Activated CD4-positive, alpha-beta memory T cell treated with anti-CD3 and anti-CD28 coated beads, Interleukin-2, amount 10 ng/mL, durations not matched to agents 7 days and 5 days (primary cell): ENCODE measurements around the gene RRP8. TPM values are rescaled to one million over a fixed set of nuclear protein-coding genes. Genes with fewer than 3 reads are reported as not detected.

ENCODE experiments used
- CTCF ChIA-PET: fragments of 350-600 bp; sonication (Branson Sonifier 250); formaldehyde crosslinking; loops from one replicate; lab custom pipeline; 2021; ENCODE audit warnings: antibody characterized with exemption, inconsistent platforms; lab: Charles Lee
- POLR2A ChIA-PET: fragments of 350-600 bp; sonication (Branson Sonifier 250); formaldehyde crosslinking; loops from one replicate; lab custom pipeline; 2021; ENCODE audit warnings: antibody characterized with exemption; lab: Charles Lee
- DNase-seq: peaks from one replicate; pipeline ENCODE4 v3.0.0-alpha.2; 2020
- H3K27ac Mint-ChIP-seq: one replicate; pipeline ENCODE4 v1.8.0; 2021; ENCODE audit warnings: mild to moderate bottlenecking, mixed read lengths
- H3K27me3 Mint-ChIP-seq: one replicate; pipeline ENCODE4 v1.8.0; 2021; ENCODE audit warnings: mixed read lengths
- H3K36me3 Mint-ChIP-seq: one replicate; pipeline ENCODE4 v1.8.0; 2021; ENCODE audit warnings: low read depth, mixed read lengths
- H3K4me1 Mint-ChIP-seq: one replicate; pipeline ENCODE4 v1.8.0; 2021; ENCODE audit warnings: mixed read lengths
- H3K4me3 Mint-ChIP-seq: one replicate; pipeline ENCODE4 v1.8.0; 2021; ENCODE audit warnings: mild to moderate bottlenecking, mixed read lengths
- H3K9me3 Mint-ChIP-seq: one replicate; pipeline ENCODE4 v1.8.0; 2021; ENCODE audit warnings: mixed read lengths
- total RNA-seq, 2 experiments: library from RNA; stranded (reverse); gene quantifications; one replicate each; pipeline ENCODE4 v1.2.3, GENCODE V29; 2021

RRP8 gene
- total RNA-seq, 2 experiments from 2014 or later = 21.8 to 24.4 TPM

GRCh38 chr11:6583584-6583983 lies 19.8 kb downstream of the RRP8 start:
- H3K27me3 Mint-ChIP-seq = no peaks in the 10 kb centered on the region
- peaks cover 21% of the 10 kb centered on the region for H3K9me3 Mint-ChIP-seq
- CTCF ChIA-PET = no interaction called here

DNA sequence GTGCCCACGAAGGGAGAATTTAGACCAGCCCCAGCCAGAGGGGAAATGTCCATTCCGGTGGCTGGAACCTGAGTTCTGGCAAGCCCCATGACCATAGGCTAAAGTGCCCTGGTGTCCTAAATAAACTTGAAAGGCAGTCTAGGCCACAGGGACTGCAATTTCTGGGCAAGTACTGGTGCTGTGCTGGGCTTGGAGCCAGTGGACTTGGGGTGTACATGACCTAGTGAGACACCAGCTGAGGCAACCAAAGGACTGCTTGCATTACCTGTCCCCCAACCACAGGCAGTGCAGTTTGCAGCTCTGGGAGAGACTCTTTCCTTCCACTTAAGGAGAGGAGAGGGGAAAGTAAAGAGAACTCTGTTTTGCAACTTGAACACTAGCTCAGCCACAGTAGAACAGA lies 23.7 kb downstream of the RRP8 start:
- Mint-ChIP-seq H3K27ac (no peak overlapping the region), H3K4me1 (peaks cover 5% of the 10 kb centered on the region), H3K36me3 (peaks cover 30% of the 10 kb centered on the region), H3K9me3 (peaks cover 18% of the 10 kb centered on the region), H3K4me3 (no peak overlapping the region), H3K27me3 (no peaks in the 10 kb centered on the region)
- ChIA-PET CTCF (interaction anchor here (1.1 kb wide), 1 partner anchor 201 kb away, joined by 4 read pairs; no protein-coding TSS in a partner anchor), POLR2A (no interaction called here)
- no peak for DNase-seq

More at GRCh38 chr11:6583584-6583983, 19.8 kb downstream of the RRP8 start:
- Mint-ChIP-seq H3K4me3 (no peak overlapping the region), H3K27ac (no peak overlapping the region), H3K36me3 (peaks cover 33% of the 10 kb centered on the region), H3K4me1 (no peaks in the 10 kb centered on the region)
- POLR2A ChIA-PET = no interaction called here
- DNase-seq = no peak

GRCh38 chr11:6578134-6578533 lies 25.3 kb downstream of the RRP8 start:
- Mint-ChIP-seq H3K4me3 (no peak overlapping the region), H3K27ac (no peak overlapping the region), H3K9me3 (peaks cover 4% of the 10 kb centered on the region), H3K36me3 (peaks cover 16% of the 10 kb centered on the region), H3K4me1 (peaks cover 5% of the 10 kb centered on the region), H3K27me3 (no peaks in the 10 kb centered on the region)
- DNase-seq = no peak
- POLR2A ChIA-PET = no interaction called here
- CTCF ChIA-PET = interaction anchor here (1.0 kb wide), 1 partner anchor 105 kb away, joined by 3 read pairs; the partner anchor contains the start of gene MRPL17

DNA sequence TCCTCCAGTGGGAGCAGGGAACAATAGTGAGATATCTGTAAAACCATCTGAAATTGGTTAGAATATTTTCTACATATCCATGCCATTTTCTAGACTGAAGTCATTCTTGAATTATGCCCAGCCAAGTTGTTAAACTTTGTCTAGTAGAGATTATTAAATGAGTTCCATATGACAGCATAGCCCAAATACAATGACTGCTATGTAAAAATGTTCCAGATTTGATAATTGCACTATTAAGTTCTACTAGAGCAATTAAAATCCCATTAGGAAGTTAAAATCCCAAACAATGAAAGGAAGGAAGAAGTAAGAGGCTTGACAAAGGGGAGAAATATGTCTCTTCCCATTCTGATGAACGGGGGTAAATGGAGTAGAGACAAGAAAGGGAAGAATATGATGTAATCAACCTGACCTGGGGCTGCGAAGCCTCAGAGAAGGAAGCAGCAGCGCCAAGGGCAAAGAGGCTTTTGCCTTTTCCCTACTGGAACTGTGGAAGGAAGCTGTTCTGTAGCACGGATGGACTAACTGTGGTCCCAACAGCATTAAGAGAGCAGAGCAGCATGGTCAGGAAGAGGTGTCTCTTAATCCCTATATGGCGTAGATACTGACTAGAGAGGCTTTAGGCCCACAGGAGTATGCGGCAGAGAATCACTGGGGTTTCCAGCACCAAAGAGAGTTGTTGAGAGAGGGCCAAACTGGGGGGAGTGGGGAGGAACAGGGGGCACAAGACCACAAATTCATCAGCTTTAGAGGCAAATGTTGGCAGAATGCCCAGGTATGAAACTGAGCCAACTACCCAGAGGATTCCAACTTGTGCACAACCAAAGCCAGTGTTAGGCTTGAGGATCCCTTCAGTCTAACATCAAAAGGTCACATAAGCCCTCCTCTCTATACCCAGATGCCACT lies 26.7 kb downstream of the RRP8 start:
- H3K4me3 Mint-ChIP-seq = no peak overlapping the region
- peaks cover 10% of the 10 kb centered on the region for H3K36me3 Mint-ChIP-seq
- ChIA-PET POLR2A (no interaction called here), CTCF (interaction anchor here (1.0 kb wide), 1 partner anchor 107 kb away, joined by 3 read pairs; the partner anchor contains the start of gene MRPL17)
- H3K27me3 Mint-ChIP-seq = no peaks in the 10 kb centered on the region
- DNase-seq = no peak
- peaks cover 5% of the 10 kb centered on the region for H3K4me1 Mint-ChIP-seq
- H3K9me3 Mint-ChIP-seq = no peaks in the 10 kb centered on the region
- H3K27ac Mint-ChIP-seq = no peak overlapping the region

DNA sequence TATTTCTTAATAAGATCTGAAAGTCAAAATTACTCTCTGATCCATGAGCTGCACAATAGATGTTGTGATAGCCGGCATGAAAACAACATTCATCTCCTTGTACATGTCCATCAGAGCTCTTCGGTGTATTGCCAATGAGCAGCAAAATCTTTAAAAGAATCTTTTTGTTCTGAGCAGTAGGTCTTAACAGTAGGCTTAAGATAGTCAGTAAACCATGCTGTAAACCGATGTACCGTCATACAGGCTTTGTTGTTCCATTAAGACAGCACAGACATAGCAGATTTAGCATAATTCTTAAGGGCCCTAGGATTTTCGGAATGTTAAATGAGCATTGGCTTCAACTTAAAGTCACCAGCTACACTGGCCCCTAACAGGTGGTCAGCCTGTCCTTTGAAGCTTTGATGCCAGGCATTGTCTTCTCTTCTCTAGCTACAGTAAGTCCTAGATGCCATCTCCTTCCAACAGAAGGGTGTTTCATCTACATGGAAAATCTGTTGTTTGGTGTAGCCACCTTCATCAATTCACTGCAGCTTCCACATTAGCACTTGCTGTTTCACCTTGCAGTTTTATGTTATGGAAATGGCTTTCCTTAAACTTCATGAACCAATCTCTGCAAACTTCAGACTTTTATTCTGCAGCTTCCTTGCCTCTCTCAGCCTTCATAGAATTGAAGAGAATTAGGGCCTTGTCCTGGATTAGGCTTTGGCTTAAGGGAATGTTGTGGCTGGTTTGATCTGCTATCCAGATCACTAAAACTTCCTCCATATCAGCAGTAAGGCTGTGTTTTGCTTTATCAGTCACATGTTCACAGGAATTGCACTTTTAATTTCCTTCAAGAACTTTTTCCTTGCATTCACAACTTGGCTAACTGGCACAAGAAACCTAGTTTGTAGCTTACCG lies 28.4 kb downstream of the RRP8 start:
- DNase-seq = no peak
- no peaks in the 10 kb centered on the region for H3K27me3 Mint-ChIP-seq
- H3K4me1 Mint-ChIP-seq = peaks cover 5% of the 10 kb centered on the region
- H3K9me3 Mint-ChIP-seq = no peaks in the 10 kb centered on the region
- H3K27ac Mint-ChIP-seq = no peak overlapping the region
- H3K36me3 Mint-ChIP-seq = peaks cover 3% of the 10 kb centered on the region
- H3K4me3 Mint-ChIP-seq = no peak overlapping the region
- ChIA-PET POLR2A (no interaction called here), CTCF (interaction anchor here (0.6 to 1.1 kb wide), 2 partner anchors 40 to 1120 kb away, joined by 3 to 4 read pairs; no protein-coding TSS in a partner anchor)

DNA sequence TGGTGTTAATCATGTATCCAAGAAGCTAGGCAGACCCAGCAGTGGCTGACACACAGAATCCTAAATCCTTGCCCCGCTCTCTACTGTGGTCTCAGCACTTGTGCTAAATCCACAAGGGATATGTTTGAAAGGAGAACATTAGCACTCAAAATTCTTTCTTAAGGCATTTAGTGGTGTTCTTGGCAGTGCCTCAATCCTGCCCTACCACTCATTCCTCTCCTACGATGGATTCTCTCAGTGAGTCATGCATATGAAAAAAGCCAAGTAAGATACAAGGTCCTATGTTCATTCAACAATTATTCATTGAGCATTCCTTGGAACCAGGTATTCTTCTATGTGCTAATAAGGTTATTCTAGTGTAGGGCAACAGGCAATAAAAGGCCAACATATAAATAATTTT lies 31.2 kb downstream of the RRP8 start:
- H3K4me1 Mint-ChIP-seq = peaks cover 5% of the 10 kb centered on the region
- H3K36me3 Mint-ChIP-seq = peaks cover 3% of the 10 kb centered on the region
- H3K9me3 Mint-ChIP-seq = no peaks in the 10 kb centered on the region
- no peak overlapping the region for H3K4me3 Mint-ChIP-seq
- POLR2A ChIA-PET = no interaction called here
- CTCF ChIA-PET = no interaction called here
- no peaks in the 10 kb centered on the region for H3K27me3 Mint-ChIP-seq
- no peak for DNase-seq
- no peak overlapping the region for H3K27ac Mint-ChIP-seq

DNA sequence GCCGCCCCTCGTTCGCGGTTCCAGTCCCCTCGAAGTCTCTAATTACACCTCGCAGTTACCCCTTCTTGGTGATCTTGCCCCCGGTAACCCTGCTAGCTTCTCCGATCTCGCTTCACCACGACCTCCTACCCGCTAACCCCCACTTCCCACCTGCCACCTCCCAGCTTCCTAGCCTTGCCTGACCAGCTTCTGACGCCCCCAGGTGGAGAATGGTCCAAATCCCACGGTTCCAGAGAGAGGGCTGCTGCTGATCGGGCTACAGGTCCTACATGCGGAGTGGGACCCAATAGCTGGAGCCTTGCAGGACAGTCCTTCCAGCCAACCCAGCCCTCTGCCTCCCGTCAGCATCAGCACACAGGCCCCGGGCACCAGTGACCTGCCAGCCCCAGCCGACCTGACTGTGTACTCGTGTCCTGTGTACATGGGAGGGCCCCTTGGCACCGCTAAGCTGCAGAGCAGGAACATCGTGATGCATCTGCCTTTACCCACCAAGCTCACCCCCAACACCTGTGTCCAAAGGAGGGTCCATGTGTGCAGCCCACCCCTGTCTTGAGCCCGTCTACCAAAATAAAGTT lies 31.9 kb downstream of the RRP8 start:
- Mint-ChIP-seq H3K4me1 (peaks cover 5% of the 10 kb centered on the region), H3K9me3 (no peaks in the 10 kb centered on the region), H3K27me3 (no peaks in the 10 kb centered on the region), H3K27ac (no peak overlapping the region), H3K36me3 (peaks cover 3% of the 10 kb centered on the region), H3K4me3 (no peak overlapping the region)
- no peak for DNase-seq
- POLR2A ChIA-PET = no interaction called here
- CTCF ChIA-PET = no interaction called here

DNA sequence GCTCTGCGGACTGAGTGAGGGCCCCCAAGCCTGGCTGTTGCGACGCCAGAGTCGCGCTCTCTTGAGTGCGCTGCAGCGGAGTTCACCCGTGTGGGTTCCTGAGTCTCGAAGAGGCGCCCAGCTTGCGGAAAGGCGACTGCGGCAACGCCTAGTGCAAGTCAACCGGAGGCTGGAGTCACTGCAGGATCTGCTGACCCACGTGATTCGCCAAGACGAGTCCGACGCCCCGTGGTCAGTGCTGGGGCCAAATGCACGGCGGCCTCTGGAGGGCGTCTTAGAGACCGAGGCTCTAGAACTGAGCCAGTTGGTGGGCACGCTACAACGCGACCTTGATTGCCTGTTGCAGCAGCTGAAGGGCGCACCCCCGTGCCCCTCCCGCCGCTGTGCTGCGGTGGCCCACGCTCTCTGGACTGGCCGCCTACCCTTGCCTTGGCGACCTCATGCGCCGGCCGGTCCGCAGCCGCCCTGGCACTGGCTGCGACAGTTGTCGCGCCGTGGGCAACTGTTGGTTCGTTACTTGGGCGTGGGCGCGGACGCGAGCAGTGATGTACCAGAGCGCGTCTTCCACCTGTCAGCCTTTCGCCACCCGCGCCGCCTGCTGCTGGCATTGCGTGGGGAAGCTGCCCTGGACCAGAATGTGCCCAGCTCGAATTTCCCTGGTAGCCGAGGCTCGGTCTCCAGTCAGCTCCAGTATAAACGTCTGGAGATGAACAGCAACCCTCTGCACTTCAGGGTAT lies 32.6 kb downstream of the RRP8 start:
- ChIA-PET CTCF (no interaction called here), POLR2A (no interaction called here)
- peaks cover 3% of the 10 kb centered on the region for H3K36me3 Mint-ChIP-seq
- H3K27me3 Mint-ChIP-seq = no peaks in the 10 kb centered on the region
- no peak for DNase-seq
- H3K4me1 Mint-ChIP-seq = peaks cover 5% of the 10 kb centered on the region
- H3K27ac Mint-ChIP-seq = no peak overlapping the region
- no peaks in the 10 kb centered on the region for H3K9me3 Mint-ChIP-seq
- H3K4me3 Mint-ChIP-seq = no peak overlapping the region

- DNase-seq = no peak
- no peaks in the 10 kb centered on the region for H3K27me3 Mint-ChIP-seq
- no peak overlapping the region for H3K4me3 Mint-ChIP-seq
- peaks cover 3% of the 10 kb centered on the region for H3K36me3 Mint-ChIP-seq
- ChIA-PET POLR2A (no interaction called here), CTCF (interaction anchor here (0.5 kb wide), 1 partner anchor 90 kb away, joined by 4 read pairs; no protein-coding TSS in a partner anchor)
- no peak overlapping the region for H3K27ac Mint-ChIP-seq
- H3K4me1 Mint-ChIP-seq = no peaks in the 10 kb centered on the region
- no peaks in the 10 kb centered on the region for H3K9me3 Mint-ChIP-seq
Measured at GRCh38 chr11:6569706-6570105, 33.7 kb downstream of the RRP8 start.

- Mint-ChIP-seq H3K9me3 (no peaks in the 10 kb centered on the region), H3K27me3 (no peaks in the 10 kb centered on the region), H3K27ac (no peak overlapping the region), H3K4me3 (no peak overlapping the region), H3K36me3 (peaks cover 3% of the 10 kb centered on the region), H3K4me1 (no peaks in the 10 kb centered on the region)
- DNase-seq = no peak
- ChIA-PET CTCF (interaction anchor here (0.8 to 1.4 kb wide), 3 partner anchors 37 to 189 kb away, joined by 3 to 4 read pairs (median 3); no protein-coding TSS in a partner anchor), POLR2A (no interaction called here)
Measured at GRCh38 chr11:6568191-6568918, 35.1 kb downstream of the RRP8 start.

DNA sequence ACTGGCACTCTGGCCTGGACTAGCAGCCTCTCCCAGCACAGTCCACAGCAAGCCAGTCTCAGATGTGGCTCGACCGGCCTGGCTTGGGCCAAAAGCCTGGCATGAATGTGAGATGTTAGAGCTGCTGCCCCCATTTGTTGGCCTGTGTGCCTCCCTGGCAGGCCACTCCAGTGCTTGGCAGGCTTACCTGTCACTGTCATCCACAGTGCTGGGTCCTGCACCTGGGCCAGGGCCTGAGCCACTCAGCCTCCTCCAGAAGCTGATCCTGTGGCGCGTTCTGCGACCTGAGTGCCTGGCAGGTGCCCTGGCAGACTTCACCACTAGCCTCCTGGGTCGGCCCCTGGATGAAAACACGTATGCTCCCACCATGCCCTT lies 36.1 kb downstream of the RRP8 start:
- H3K4me3 Mint-ChIP-seq = no peak overlapping the region
- POLR2A ChIA-PET = no interaction called here
- DNase-seq = no peak

More for the DNA sequence above, 36.1 kb downstream of the RRP8 start:
- Mint-ChIP-seq H3K27me3 (no peaks in the 10 kb centered on the region), H3K4me1 (no peaks in the 10 kb centered on the region), H3K9me3 (no peaks in the 10 kb centered on the region), H3K27ac (no peak overlapping the region), H3K36me3 (no peaks in the 10 kb centered on the region)
- CTCF ChIA-PET = no interaction called here
